GM12872 (cell line): Measurements from ENCODE around the gene NUP210.

Source experiments
- CTCF ChIP-seq: IDR thresholded peaks from 3 replicates; pipeline ENCODE4 v1.5.1; 2011; ENCODE audit warnings: low read depth, mild to moderate bottlenecking, low read length, moderate library complexity; ENCODE audit not compliant: insufficient read depth

NUP210 gene

GRCh38 chr3:13405614-13406013, 14.5 kb downstream of the NUP210 start:
- TF ChIP-seq CTCF = no peak

GRCh38 chr3:13404626-13405452, 15.3 kb downstream of the NUP210 start:
- no peak for TF ChIP-seq CTCF

GRCh38 chr3:13403847-13404246, 16.3 kb downstream of the NUP210 start:
- TF ChIP-seq CTCF = no peak

GRCh38 chr3:13403213-13403819, 16.8 kb downstream of the NUP210 start:
- no peak for TF ChIP-seq CTCF

GRCh38 chr3:13401149-13401548, 19.0 kb downstream of the NUP210 start:
- no peak for TF ChIP-seq CTCF

- TF ChIP-seq CTCF = no peak
These were observed 19.9 kb downstream of the NUP210 start for GRCh38 chr3:13400114-13400673.

- no peak for TF ChIP-seq CTCF
These were observed 20.5 kb downstream of the NUP210 start for GRCh38 chr3:13399603-13400002.
